Neural crest cell (in vitro differentiated cells): ENCODE results near the gene TBC1D16. TPM values are rescaled to one million over a fixed set of nuclear protein-coding genes. Genes with fewer than 3 reads are reported as not detected.

ENCODE experiments used
- DNase-seq: peaks from one replicate; pipeline ENCODE4 v3.0.0; 2021; ENCODE audit warnings: low read depth, mixed read lengths, low spot score
- H3K27ac Mint-ChIP-seq: one replicate; pipeline ENCODE4 v1.8.0; 2021; ENCODE audit warnings: mild to moderate bottlenecking, mixed read lengths; ENCODE audit not compliant: unreplicated experiment
- H3K27me3 Mint-ChIP-seq: 2 replicates; pipeline ENCODE4 v1.8.0; 2021; ENCODE audit warnings: low read depth, mild to moderate bottlenecking, mixed read lengths
- H3K36me3 Mint-ChIP-seq: 2 replicates; pipeline ENCODE4 v1.8.0; 2021; ENCODE audit warnings: low read depth, mild to moderate bottlenecking, mixed read lengths
- H3K4me1 Mint-ChIP-seq: 2 replicates; pipeline ENCODE4 v1.8.0; 2021; ENCODE audit warnings: mixed read lengths
- H3K4me3 Mint-ChIP-seq: one replicate; pipeline ENCODE4 v1.8.0; 2021; ENCODE audit warnings: mild to moderate bottlenecking, mixed read lengths
- H3K9me3 Mint-ChIP-seq: 2 replicates; pipeline ENCODE4 v1.8.0; 2021; ENCODE audit warnings: mixed read lengths
- total RNA-seq: library from RNA; stranded (reverse); gene quantifications from 2 replicates; pipeline ENCODE4 v1.2.1, GENCODE V29; 2021
- TF ChIP-seq, protein P1 (sequence below): fragments of 200-600 bp; sonication (generic); conservative IDR thresholded peaks from 2 replicates; pipeline ENCODE4 v1.5.0; 2021; ENCODE audit warnings: antibody characterized with exemption, mild to moderate bottlenecking

TBC1D16 gene
- total RNA-seq, 1 donor from 2014 or later: 96.2 TPM

DNA sequence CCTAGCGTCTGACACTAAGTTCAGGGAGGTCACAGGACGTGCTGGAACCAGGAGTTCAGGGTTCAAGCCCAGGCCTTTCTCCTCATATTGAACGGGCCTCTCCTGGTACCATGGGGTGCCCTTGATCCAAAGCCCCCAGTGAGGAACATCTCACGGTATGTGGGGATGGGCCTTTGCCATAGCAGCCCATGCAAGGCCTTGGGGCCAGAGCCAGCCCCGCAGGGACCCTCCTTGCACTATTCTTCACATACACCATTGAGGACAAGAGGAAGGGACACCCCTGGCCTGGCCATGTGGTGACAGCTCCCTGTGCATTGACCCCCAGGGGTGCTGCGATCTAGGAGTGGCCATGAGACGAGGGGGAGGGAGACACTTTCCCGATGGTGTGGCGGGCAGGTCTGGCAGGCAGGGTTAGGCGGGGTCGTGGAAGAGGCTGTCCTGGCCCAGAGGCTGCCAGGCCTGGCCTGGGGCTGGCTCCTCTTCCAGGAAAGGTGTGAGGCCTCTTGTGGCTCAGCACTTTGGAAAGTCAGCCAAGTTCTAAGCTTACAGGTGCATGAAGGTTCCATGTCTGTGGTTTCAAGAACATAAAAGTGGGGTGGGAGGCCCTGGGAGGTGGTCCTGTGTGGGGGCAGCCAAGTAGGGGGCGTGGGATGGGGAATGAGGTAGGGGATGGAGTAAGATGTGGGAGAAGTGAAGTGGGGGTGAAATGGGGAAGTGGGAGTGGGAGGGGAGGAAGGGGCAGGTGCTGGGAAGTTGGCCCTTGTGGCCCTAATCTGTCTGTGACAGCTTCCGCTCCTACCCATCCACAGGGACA lies 107.8 kb downstream of the TBC1D16 start:
- peak overlapping the region; percentile 82 for H3K4me3 Mint-ChIP-seq
- TF ChIP-seq, protein P1, sequence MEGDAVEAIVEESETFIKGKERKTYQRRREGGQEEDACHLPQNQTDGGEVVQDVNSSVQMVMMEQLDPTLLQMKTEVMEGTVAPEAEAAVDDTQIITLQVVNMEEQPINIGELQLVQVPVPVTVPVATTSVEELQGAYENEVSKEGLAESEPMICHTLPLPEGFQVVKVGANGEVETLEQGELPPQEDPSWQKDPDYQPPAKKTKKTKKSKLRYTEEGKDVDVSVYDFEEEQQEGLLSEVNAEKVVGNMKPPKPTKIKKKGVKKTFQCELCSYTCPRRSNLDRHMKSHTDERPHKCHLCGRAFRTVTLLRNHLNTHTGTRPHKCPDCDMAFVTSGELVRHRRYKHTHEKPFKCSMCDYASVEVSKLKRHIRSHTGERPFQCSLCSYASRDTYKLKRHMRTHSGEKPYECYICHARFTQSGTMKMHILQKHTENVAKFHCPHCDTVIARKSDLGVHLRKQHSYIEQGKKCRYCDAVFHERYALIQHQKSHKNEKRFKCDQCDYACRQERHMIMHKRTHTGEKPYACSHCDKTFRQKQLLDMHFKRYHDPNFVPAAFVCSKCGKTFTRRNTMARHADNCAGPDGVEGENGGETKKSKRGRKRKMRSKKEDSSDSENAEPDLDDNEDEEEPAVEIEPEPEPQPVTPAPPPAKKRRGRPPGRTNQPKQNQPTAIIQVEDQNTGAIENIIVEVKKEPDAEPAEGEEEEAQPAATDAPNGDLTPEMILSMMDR: no peak
- H3K27me3 Mint-ChIP-seq: peaks cover 41% of the 10 kb centered on the region
- H3K36me3 Mint-ChIP-seq: peaks cover 2% of the 10 kb centered on the region
- H3K27ac Mint-ChIP-seq: no peak overlapping the region
- DNase-seq: no peak
- peaks cover 23% of the 10 kb centered on the region for H3K4me1 Mint-ChIP-seq
- H3K9me3 Mint-ChIP-seq: no peaks in the 10 kb centered on the region

DNA sequence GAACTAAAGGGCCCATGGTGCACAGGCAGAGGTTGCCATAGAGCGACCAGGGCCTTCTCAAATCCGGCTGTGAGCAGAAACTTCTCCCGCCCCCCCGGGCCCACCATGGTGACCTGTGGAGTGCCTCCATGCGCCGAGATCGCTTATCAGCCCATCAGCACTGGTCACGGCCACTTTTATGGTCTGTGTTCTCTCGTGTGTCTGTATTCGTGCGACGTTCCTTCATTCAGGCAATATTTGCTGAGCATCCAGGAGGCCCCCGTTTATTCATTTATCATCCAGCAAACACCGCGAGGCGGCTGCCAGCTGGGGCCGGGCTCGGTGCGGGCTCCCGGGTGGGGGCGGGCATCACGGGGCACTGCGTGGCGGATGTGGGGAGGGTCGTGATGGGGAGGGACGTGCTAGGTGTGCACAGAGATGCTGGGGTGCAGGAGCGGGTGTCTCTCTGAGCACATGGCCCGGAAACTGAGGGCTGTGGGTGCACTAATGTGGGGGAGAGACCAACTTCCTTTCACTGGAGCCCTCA lies 108.5 kb downstream of the TBC1D16 start:
- TF ChIP-seq, protein P1: no peak
- Mint-ChIP-seq H3K27me3 (peaks cover 34% of the 10 kb centered on the region), H3K4me3 (peak overlapping the region; percentile 82), H3K27ac (no peak overlapping the region), H3K9me3 (no peaks in the 10 kb centered on the region), H3K4me1 (peaks cover 20% of the 10 kb centered on the region), H3K36me3 (peaks cover under 1% of the 10 kb centered on the region)
- no peak for DNase-seq

DNA sequence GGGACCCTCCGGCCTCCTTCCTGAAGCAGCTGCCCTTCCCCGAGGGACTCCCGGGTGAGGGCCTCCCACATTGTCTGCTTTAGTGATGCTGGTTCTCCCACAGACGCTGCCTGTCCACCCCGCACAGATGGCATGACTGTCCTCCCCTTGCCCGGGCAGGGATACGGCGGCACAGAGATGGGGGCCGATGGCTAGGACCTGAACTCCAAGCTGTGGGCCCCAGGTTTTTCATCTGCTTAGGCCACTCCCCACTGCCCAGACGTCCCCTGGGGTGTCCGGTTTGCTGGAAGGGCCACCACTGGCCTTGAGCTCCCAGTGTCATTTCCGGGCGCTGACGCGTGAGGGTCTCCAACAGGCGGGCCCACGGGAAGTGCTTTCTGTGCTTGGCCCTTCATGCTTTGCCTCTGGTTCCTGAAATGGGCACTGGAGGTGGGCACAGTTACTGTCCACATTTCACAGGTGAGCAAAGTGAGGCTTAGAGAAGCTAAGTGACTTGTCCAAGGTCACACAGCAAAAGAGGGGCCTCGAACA lies 109.0 kb downstream of the TBC1D16 start:
- Mint-ChIP-seq H3K27ac (no peak overlapping the region), H3K4me1 (peaks cover 23% of the 10 kb centered on the region), H3K9me3 (no peaks in the 10 kb centered on the region), H3K4me3 (peak overlapping the region; percentile 44), H3K27me3 (peaks cover 28% of the 10 kb centered on the region), H3K36me3 (no peaks in the 10 kb centered on the region)
- no peak for DNase-seq
- TF ChIP-seq, protein P1: no peak

DNA sequence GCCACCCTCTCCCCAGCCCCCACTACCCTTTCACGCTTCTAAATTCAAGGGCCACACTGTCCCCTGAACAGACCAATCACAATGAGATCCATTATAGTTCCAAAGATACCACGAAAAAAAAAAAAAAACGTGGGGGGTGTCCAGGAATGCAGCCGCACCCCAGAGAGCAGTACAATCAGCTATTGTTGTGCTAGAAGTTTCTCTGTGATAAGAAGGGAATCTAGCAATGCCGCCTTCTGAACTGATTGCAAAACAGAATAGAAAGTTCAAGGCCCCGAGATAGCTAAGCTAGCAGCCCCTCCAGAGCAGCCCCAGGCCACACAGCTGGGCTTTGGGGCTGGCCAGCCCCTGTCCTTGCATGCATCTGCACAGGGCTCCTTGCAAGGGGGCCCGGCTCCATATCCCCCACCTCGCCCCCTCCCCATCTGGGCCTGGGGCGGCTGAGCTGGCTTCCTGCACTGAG lies 109.5 kb downstream of the TBC1D16 start:
- H3K4me1 Mint-ChIP-seq: peaks cover 18% of the 10 kb centered on the region

DNA sequence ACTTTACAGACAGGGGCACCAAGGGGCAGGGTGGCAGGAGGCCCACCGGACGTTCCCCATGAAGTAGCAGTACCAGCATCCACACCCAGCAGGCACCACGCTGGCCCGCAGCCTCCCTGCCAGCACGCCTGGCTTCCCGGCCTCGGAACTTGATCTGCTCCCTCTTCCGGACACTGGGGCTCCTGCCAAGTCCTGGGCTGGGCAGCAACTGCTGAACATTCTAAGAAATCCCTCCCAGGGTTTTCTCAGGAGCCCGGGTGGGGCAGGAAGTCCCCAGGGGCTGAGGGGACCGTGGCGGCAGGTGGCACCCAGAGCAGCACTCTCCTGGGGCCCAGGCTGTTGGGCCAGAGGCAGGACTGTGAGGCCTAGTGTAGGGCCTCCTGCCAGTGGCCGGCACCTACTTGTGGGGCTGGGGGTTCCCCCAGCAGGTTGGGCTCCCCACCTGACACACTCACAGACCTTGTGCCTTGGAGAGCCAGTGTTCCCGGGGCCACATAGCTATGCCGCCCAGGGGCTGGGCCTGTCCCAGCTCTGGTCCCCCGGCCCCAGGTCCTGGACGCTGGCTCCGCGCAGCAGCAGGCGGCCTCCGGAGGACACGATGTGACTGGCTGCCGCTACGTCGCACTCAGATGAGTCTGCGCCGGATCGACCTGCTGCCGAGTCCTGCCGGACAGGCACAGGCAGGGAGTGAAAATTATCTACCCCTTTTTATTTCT lies 110.3 kb downstream of the TBC1D16 start:
- TF ChIP-seq, protein P1: no peak
- Mint-ChIP-seq H3K4me3 (peak overlapping the region; percentile 44), H3K4me1 (peaks cover 16% of the 10 kb centered on the region), H3K27me3 (peaks cover 17% of the 10 kb centered on the region), H3K9me3 (no peaks in the 10 kb centered on the region), H3K36me3 (no peaks in the 10 kb centered on the region), H3K27ac (no peak overlapping the region)
- DNase-seq: no peak

More for the DNA sequence above, 109.5 kb downstream of the TBC1D16 start:
- Mint-ChIP-seq H3K36me3 (no peaks in the 10 kb centered on the region), H3K27me3 (peaks cover 23% of the 10 kb centered on the region), H3K27ac (peak overlapping the region; percentile 64), H3K9me3 (no peaks in the 10 kb centered on the region), H3K4me3 (peak overlapping the region; percentile 44)
- no peak for DNase-seq
- TF ChIP-seq, protein P1: no peak
